Cortex of kidney (tissue), 1 donor: ENCODE measurements around the gene SPATA32.

Experiments
- DNase-seq: peaks from one replicate; lab custom pipeline; 2025; lab: John Stamatoyannopoulos, UW

Gene SPATA32

GRCh38 chr17:45246861-45247428, 14.9 kb downstream of the SPATA32 start:
- no peak for DNase-seq

DNA sequence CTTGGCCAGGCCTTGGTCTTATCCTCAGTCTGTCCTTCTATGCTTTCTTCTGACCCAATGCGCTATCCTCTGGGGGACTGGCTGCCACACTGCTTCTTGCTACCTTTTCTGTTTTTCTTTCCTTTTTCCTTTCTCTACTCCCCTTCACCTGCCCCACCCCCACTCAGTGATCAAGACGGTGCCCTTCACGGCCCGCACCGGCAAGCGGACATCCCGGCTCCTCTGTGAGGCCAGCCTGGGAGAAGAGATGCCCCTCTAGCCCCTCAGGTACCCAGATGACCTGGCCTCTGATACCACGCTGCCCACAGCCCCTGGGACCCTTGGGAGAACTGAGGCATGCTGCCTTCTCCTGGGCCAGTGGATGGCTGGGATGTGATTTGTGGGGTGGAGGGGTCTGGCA, 15.6 kb downstream of the SPATA32 start:
- DNase-seq: no peak

GRCh38 chr17:45244725-45245656, 16.9 kb downstream of the SPATA32 start:
- no peak for DNase-seq

GRCh38 chr17:45243750-45244149, 18.1 kb downstream of the SPATA32 start:
- DNase-seq: no peak

DNA sequence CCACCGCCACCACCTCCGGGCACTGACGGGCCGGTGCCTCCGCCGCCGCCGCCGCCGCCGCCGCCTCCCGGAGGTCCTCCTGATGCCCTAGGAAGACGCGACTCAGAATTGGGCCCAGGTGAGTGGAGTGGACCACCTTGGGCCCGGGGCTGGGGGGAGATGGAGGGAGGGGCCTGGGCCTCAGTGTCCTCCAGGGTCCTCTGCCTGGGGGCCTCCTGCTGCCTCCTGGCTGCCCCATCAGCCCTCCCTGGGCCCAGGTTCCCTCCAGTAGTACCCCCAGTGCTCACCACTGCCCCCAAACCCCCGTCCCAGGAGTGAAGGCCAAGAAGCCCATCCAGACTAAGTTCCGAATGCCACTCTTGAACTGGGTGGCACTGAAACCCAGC, 19.9 kb downstream of the SPATA32 start:
- no peak for DNase-seq

DNA sequence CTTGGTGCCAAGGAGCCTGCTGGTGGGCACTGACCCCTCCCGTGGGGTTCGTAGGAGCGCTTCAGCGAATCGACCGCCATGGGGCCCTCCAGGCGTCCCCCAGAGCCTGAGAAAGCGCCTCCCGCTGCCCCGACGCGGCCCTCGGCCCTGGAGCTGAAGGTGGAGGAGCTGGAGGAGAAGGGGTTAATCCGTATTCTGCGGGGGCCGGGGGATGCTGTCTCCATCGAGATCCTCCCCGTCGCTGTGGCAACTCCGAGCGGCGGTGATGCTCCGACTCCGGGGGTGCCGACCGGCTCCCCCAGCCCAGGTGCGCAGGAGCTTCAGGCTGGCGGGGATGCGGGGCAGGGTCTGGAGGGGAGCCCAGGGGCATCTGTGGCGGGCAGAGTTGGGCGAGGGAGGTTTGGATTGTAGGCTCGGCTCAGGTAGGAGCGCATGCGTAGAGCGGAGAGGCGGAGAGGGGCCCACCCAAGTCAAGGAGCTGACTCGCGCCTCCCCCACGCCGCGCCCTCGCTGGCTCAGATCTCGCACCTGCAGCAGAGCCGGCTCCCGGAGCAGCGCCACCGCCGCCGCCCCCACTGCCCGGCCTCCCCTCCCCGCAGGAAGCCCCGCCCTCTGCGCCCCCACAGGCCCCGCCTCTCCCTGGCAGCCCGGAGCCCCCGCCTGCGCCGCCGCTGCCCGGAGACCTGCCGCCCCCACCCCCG, 20.4 kb downstream of the SPATA32 start:
- no peak for DNase-seq

- DNase-seq: no peak
Measured at GRCh38 chr17:45240905-45241327, 21.0 kb downstream of the SPATA32 start.

- DNase-seq: no peak
Measured at GRCh38 chr17:45238155-45238774, 23.6 kb downstream of the SPATA32 start.

GRCh38 chr17:45237686-45238085, 24.2 kb downstream of the SPATA32 start:
- no peak for DNase-seq

- DNase-seq: no peak
Measured at GRCh38 chr17:45236282-45236606, 25.6 kb downstream of the SPATA32 start.

DNA sequence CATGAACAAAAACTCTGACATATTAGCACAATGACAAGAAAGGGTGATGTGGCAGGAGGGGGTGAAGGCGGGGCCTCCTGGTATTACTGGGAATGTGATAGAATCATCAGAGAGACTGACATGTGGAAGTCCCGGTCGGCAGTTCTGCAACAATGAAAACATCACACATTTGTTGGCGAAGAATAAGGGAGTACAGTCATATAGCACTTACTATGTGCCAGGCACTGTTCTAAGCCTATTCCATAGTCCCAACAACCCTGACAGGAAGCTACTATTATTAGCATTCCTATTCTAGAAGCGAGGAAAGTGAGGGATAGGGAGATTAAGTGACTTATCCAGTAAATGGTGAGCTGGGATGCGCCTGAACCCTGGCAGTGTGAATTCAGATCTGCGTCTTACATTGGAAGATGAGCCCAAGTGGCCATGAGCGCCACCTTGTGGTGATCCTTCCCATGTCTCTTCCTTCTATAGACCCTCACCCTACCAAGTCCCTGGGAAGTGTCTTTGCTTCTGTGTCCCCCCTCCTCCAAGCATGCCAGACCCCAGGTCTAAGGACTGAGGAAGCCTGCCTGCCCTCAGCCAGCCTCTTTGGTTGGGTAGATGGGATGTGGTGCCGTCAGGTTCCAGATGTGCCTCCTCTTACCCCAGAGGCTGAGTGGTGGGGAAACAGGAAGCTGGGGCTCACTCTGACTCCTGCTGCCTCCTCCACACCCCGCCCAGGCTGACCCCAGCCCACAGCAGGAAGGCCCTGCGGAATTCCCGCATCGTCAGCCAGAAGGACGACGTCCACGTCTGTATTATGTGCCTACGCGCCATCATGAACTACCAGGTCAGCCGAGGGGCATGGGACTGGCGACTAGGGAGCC, 26.2 kb downstream of the SPATA32 start:
- DNase-seq: no peak

DNA sequence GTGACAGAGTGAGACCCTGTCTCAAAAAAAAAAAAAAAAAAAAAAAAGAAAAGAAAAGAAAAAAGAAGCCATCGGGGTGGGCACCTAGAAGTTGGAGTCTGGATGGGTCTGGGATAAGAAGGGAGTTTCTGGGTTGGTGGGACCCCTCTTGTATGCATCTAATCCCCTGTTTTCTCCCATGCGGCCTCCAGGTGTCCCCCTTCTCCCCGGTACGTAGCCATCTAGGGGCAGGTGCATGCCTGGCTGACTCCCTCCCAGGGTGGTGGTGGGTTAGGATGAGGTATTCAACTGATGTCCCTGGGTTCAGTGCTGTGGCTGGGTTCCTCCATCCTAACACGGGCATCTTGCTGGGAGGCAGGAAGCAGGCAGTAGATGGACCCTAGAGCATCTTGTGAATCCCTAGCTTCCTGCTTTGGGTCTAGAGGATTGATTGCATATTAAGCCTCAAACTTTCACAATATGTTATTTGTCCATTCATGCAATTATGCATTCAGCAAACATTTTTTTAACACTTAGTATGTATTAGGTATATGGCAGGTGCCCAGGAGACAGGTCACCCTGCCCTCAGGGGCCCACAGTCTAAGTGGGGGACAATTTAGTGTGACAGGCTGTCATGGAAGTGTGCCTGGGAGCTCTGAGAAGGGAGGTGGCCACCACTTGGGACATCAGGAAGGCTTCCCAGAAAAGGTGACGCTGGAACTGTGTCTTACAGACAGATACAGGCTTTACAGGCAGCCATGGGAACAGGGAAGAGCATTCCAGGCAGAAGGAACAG, 27.1 kb downstream of the SPATA32 start:
- no peak for DNase-seq

- no peak for DNase-seq
Measured at GRCh38 chr17:45233423-45233924, 28.4 kb downstream of the SPATA32 start.

GRCh38 chr17:45232514-45233422, 29.1 kb downstream of the SPATA32 start:
- no peak for DNase-seq

- DNase-seq: no peak
Measured at GRCh38 chr17:45231481-45232116, 30.3 kb downstream of the SPATA32 start.

GRCh38 chr17:45230787-45231480, 31.0 kb downstream of the SPATA32 start:
- DNase-seq: no peak

- no peak for DNase-seq
Measured at GRCh38 chr17:45230410-45230786, 31.5 kb downstream of the SPATA32 start.

GRCh38 chr17:45229681-45230409, 32.0 kb downstream of the SPATA32 start:
- DNase-seq: no peak
